GM19351 (cell line): ENCODE measurements around the gene TRIM47.

Source experiments
- ATAC-seq: cut with Tn5 transposase; IDR thresholded peaks from one replicate; pipeline ENCODE4 v1.9.1; 2021; ENCODE audit warnings: mild to moderate bottlenecking, moderate library complexity; ENCODE audit not compliant: unreplicated experiment

Gene TRIM47

DNA sequence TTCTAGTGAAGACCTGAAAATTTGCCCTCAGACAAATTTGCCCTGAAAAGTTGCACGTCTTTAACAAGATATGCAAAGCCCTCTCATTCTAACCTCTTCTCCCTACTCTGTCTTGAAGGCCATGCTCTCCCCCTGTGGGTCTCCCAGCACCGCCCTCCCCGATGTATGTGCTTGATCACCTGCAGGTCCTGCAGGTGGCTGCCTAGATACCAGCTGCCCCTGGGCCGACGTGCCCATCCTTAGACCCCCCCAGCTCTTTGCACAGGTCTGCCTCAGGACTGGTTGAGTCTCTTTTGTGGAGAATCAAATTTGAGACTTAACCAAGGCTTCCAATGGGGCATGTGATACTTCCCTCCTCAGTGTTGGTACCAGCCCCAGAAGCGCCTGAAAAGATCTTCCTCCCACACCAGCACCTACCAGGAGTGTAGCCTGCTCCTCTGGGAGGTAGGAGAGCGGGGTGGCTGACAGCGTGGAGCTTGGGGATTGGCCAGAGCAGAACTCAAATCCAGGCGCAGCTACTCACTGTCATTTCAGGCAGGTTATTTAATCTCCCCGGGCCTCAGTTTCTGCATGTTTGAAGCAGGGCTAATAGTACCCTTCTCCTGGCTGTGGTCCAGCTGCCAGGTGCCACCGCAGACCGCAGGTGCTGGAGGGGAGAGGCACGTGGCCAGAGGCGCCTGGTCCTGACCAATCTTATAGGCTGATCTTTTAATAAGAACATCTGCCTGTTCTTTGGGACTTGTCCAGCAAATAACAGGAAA lies 30.9 kb upstream of the TRIM47 start:
- no peak for ATAC-seq

DNA sequence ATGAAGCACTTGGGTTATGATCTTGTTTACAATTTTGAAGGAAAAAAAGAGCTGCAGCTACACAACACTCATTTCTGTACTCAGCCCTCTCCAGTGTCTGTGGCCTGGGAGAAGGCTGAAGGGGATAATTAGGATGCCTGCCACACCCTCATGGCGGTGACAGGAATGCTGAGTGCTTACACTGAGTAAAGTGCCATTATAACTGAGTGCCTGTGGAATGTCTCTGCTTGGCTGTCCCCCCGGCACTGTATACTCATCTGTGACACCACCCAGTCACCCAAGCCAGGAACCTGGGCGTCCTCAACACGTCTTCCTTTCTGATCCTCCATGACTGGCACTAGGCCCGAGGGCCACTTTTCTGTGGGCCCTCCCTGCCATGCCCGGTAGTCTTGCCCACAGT lies 29.8 kb upstream of the TRIM47 start:
- no peak for ATAC-seq

DNA sequence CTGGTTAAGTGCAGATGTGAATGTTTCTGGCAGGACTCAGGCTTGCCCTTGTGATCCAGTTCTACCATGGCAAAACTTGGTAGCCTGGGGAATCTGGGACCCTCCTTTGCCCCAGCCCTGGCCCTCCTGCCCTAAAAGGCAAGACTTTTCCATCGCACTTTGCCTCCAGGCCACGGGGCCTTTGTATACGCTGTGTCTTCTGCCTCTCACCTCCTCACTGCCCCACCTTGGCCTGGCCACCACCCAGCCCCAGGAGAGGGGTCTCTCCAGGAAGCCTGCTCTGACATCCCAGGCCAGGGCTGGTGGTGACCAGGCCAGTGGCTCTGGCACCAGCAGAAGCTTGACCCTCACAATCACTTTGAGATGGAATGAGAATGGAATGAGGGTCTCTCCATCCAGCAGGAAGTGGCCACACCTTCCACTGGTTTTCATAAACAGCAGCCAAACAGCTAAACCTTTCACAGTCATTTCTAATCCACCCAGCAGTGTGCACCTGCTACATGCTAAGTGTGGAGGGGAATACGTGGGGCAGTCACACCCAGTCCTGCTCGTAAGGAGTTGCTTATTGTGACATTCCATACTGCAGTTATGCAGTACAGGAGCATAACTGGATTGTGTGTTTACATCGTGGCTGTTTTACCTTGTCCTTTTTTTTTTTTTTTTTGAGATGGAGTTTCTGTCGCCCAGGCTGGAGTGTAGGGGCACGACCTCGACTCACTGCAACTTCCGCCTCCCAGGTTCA lies 27.9 kb upstream of the TRIM47 start:
- ATAC-seq, result no peak

DNA sequence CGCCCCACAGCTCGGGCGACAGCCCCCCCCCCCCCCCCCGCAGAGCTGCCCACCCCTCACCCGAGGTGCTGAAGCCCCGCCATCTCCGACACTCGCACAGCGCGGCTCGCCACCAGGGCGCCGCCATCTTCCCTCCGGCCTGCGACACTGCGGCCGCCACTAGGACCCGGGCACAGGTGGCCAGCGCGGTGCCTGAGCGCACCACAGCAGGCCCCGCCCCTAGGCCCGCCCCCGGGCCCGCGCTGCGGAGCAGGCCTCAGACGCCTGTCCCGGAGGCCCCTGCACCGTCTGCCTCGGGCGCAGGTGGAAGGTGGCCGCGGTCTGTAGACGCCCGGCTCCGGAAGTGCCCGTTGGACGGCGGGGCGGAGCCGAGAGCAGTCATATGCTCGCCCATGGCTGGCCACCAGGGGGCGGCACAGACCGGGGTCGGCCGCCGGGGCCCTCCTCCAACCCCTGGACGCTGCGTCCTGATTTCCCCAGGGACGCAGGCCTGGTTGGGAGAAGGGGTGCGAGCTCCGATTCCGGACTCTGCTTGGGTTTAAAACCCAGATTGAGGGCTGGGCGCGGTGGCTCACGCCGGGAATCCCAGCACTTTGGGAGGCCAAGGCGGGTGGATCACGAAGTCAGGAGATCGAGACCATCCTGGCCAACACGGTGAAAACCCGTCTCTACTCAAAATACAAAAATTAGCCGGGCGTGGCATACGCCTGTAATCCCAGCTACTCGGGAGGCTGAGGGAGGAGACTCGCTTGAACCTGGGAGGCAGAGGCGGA lies 26.6 kb upstream of the TRIM47 start, which contains the start of gene MRPL38:
Gene MRPL38, minus strand, starts transcription at position 136 of the 773 bp plus-strand sequence. Its CDS starts 9 bp downstream, at position 127.
- peak; percentile 94 for ATAC-seq

DNA sequence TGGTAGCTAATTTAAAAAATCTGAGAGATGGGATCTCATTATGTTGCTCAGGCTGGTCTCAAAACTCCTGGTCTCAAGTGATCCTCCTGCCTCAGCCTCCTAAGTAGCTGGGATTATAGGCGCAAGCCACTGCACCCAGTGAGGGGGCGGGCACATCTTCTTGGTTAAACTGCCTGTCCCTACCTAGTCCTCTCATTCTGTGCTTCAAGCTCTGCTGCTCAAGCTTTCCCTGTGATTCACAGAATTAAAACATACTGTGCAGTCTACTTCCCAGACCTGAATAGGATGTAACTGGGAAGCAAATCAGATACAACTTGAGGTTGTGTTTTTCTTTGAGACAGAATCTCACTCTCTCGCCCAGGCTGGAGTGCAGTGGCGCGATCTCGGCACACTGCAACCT lies 24.0 kb upstream of the TRIM47 start:
- no peak for ATAC-seq

GRCh38 chr17:75901727-75902126 lies 23.3 kb upstream of the TRIM47 start:
- no peak for ATAC-seq

DNA sequence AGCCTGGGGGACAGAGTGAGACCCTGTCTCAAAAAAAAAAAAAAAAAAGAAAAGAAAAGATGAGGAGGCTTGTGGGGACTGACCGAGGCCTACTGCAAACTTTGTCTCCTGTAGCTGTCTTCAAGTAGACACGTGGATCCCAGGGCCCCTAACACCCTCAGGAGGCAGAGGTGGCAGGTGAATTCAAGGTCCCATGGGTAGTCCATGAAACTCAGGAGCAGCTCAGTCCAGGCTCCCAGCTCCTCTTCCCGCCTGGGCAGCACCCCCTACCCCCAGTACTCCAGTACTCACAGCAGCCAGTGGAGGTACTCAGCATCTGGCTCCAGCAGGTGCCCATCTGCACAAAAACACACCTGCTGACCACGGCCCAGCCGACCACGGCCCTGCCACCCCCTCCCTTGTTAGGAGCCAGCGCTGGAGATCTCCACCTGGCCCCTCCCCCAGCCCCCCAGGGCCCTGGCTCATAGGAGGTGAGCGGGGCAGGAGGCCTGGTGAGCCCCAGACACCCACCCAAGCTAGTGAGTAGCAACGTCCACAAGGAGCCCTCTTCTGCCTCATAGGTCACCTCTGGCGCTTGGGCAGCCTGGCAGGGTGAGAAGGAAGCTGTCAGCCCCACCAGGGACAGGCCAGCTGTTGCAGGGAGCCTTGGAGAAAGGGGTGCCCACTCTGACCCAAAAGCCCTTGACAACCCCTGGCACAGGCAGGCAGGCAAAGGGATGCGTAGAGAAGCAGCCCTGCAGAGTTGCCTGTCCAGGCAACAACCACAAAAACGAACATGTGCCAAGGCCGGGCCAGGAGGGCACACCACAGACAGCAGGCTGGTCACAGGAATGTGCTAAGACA lies 22.5 kb upstream of the TRIM47 start:
- ATAC-seq, result no peak

DNA sequence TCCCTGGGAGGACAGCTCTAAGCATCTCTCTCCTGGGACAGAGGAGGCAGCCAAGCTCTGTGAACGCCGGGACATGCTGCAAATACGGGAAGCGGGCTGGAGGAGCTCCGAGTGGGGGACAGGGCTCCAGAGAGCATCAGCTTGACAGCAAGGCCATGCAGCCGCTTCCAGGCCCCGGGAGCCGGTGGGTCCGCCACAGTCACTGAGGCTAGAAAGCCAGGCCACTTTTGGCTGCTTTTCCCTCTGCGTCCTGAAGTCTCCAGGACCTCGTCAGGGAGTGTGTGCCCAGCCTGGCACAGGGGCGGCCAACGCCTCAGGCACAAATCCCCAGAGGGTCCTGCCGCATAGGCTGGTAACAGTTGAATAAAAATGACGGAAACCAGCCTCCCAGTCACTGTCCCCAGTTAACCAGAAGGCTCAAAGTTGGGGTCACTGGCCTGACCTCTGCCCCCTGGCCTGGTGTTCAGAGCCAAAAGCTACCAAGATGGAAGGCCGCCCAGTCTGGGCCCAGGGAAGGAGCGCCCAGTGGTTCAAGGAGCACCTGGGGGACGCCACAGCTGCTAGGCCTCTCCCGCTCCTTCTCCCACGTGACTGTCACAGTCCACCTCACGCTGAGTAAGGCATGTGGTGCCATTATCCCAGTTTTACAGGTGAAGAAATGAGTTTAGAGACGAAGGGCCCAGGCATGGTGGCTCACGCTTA lies 21.5 kb upstream of the TRIM47 start:
- no peak for ATAC-seq

- no peak for ATAC-seq
Observed at GRCh38 chr17:75899353-75899752, 21.0 kb upstream of the TRIM47 start.

DNA sequence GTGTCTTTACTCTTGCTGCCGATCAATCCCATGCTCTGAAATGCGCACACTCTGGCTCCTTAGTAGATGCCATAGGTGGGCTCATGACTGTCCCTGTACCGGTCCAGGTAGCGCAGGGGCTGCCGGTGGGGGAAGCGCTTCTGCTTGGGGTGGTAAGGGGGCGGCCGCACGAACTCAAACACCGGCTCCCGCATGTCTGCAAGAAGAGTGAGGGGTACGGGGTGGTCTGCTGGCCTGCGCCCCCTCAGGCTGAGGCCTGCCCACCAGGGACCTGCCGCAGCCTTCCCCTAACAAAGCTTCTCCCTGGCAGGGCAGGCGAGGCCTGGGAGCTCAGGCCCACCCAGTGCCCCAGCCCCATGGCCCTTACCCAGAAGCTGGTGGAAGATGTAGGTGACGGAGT lies 20.4 kb upstream of the TRIM47 start:
- ATAC-seq, result no peak

DNA sequence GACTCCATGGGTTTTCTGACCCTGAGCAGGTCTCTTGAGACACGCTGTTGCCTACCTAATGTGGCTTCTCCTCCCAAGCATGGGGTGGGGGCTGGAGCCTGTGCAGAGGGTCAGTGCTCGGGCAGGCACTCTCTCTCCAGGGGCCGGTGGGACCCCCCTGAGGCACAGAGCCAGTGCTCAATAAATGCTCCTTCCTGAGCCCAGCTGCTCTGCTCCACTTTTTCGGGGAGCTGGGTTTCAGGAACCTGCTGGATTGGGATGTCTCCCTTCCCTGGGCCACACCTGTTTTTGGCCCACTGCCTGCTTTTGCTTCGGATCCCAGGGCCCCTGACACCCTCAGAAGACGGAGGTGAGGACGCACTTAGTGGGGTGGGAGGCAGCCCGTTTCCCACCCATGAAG lies 19.7 kb upstream of the TRIM47 start:
- no peak for ATAC-seq

- no peak for ATAC-seq
Observed at GRCh38 chr17:75897160-75898019, 19.0 kb upstream of the TRIM47 start.

DNA sequence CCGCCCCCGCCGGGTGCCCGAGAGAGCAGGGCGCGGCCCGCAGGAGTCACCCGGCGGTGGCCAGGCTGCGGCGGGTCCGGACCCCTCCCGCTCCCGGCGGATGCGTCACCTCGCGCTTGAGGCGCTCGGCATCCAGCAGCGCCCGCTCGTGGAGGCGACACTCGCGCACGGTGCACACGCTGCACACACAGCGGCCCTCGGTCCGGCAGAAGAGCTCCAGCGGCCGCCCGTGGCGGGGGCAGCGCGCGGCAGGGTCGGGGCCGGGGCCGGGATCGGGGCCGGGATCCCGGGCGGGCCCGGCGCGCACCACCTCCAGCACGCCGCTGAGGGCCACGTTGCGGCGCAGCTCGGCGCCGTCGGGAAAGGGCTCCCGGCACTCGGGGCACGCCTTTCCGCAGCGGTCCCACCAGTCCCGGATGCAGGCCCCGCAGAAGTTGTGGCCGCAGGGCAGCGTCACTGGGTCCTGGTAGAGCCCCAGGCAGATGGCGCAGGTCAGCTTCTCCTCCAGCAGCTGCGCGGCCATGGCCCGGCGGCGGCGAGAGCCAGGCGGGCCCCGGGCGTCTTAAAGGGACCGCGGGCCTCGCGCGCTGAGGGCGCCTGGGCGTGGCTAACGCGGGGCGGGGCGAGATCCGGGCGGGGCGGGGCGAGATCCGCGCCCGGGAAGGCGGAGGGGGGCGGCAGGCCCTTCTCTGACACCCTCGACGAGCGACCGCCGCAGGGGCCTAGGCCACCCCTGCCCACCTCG lies 18.2 kb upstream of the TRIM47 start, which contains the start of gene TRIM65:
Gene TRIM65, minus strand, starts transcription at position 537 of the 745 bp plus-strand sequence. Its CDS starts 14 bp downstream, at position 523.
- peak; percentile 64 for ATAC-seq

GRCh38 chr17:75895370-75896155 lies 17.2 kb upstream of the TRIM47 start:
- no peak for ATAC-seq

DNA sequence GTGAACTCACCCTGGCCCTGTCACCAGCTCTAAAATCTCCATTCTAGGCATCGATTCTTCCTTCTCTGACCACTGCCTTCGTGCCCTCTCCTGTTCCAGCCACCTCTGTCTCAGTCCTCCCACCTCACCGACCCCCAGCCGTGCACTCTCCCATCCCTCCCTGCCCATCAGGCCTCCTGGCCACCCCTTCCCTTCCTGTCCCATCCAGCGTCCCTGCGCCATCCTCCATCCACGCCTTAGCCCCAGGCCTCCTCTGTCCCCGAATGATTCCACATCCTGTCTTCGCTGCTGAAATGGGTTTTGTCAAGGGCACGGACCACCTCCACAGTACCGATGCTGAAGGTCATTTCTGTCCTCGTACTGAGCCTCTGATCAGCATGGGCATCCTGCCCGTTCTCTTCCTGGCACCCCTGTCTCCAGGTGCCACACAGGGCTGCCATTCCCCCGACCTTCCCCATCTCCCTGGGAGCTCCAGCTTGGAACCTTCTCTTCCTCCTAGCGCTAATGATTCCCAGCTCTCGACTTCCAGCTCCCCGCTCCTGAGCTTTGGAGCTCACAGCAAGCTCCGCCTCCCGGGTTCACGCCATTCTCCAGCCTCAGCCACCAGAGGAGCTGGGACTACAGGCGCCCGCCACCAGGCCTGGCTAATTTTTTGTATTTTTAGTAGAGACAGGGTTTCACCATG lies 15.8 kb upstream of the TRIM47 start:
- no peak for ATAC-seq

- ATAC-seq, result no peak
Observed at GRCh38 chr17:75893305-75894048, 15.1 kb upstream of the TRIM47 start.
